ENCODE results near the gene MTA1.

DNA sequence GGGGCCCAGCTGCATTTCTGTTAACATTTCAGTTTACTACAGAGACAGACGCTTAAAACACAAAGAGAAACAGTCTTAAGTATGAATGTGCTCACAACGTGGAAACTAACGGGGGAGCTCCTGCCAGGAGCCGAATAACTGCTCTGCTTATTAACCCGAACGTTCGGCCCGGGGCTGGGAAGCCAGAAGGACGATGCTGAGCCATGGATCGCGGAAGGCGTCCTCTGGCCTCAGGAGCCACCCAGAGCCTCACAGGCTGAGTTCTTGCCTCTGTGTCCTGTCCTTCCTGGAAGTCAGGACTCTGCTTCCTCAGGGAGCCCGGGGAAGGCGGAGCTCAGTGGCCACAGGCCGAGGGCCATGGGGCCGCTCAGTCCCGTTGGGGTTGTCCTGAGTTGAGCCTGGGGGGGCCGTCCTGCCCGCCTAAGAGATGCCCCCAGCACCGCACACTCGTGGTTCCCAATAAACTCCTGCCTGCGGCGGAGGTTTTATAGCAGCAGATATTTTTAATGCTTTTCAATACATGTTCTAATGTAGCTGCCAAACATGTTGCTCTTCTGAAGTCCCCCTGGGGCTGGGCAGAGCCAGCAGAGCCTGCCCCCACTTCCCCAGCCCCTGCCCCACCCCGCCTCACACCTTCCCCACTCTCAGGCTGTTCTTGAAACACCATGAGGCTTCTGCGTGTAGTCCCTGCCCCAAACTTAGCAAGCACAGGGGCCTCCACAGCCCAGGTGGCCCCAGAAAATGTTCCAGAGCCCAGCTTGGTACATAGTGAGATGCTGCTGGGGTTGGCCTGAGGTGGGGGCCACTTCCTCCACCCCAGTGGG, 24.7 kb upstream of the MTA1 start:
- TF ChIP-seq CTCF (IDR thresholded peaks at IDR 0.05), result no peak
- no peak for TF ChIP-seq MXI1 (IDR thresholded peaks at IDR 0.05; ENCODE audit: low read depth, low read length)
- TF ChIP-seq POLR2AphosphoS5 (IDR thresholded peaks at IDR 0.05; ENCODE audit: low read depth, low read length), result no peak
- TF ChIP-seq FOXM1 (IDR thresholded peaks at IDR 0.05; ENCODE audit: low read depth), result no peak
- no peak for TF ChIP-seq RAD21 (IDR thresholded peaks at IDR 0.05; ENCODE audit: low read length)
- no peak for TF ChIP-seq EZH2phosphoT487 (IDR thresholded peaks at IDR 0.05; ENCODE audit: borderline replicate concordance, low read depth)
